HCT116 (cell line): Measurements from ENCODE around the gene BRPF3. TPM values are rescaled to one million over a fixed set of nuclear protein-coding genes. Genes with fewer than 3 reads are reported as not detected.

Experiments used
- ATAC-seq: fragments of 200-7000 bp; cut with Tn5 transposase; 2 replicates; pipeline ENCODE4 v1.9.1; 2020; ENCODE audit warnings: mild to moderate bottlenecking, moderate library complexity
- BruUV-seq: library from RNA; stranded (reverse); fragments of 400-500 nt; replicated peaks from 2 replicates; lab custom pipeline; 2021; lab: Mats Ljungman, UMichigan
- CTCF ChIA-PET: fragments of 300-600 bp; sonication (Branson Sonifier 250); formaldehyde crosslinking; loops from one replicate; lab custom pipeline; 2021; ENCODE audit warnings: antibody characterized with exemption; lab: Charles Lee
- POLR2A ChIA-PET: fragments of 300-600, 350-600 bp; sonication (Branson Sonifier 250); formaldehyde crosslinking; loops from one replicate; lab custom pipeline; 2021; ENCODE audit warnings: antibody characterized with exemption; lab: Charles Lee
- RAD21 ChIA-PET, 2 experiments: fragments of 300-600 bp; sonication (Branson Sonifier 250); formaldehyde crosslinking; loops; one replicate each; lab custom pipeline; 2023; ENCODE audit warnings: low total read pairs in 2 of 2; ENCODE audit not compliant: uncharacterized antibody in 2 of 2, unreplicated experiment in 2 of 2, low non-redundant PET in 1 of 2; lab: Charles Lee
- DNase-seq: peaks from one replicate; pipeline ENCODE4 v3.0.0-alpha.2; 2010; ENCODE audit warnings: low read depth, low spot score
- H2AFZ ChIP-seq: fragments of 200-600 bp; shearing (Covaris generic), sonication (generic); 2 replicates; pipeline ENCODE4 v1.6.1; 2017; ENCODE audit warnings: low read depth, mixed run types, mixed read lengths, antibody characterized with exemption, low read length; ENCODE audit not compliant: poor library complexity, severe bottlenecking
- H3K27ac ChIP-seq: 2 replicates; pipeline ENCODE4 v1.5.1; 2012; ENCODE audit warnings: low read depth, low read length
- H3K27me3 ChIP-seq: fragments of 200-600 bp; sonication (generic); 2 replicates; pipeline ENCODE4 v1.6.1; 2016; ENCODE audit warnings: mixed run types, low read length, mixed read lengths; ENCODE audit not compliant: insufficient read depth
- H3K36me3 ChIP-seq, 2 experiments: fragments of 200-500 bp in 1 of 2; fragments of 200-600 bp in 1 of 2; sonication (Bioruptor generic) in 1 of 2; sonication (generic) in 1 of 2; 2 replicates each; pipeline versions ENCODE4 v1.5.1 to v1.6.1; 2014 to 2016; ENCODE audit warnings: low read length in 2 of 2, inconsistent platforms in 1 of 2, mixed read lengths in 1 of 2, mixed run types in 1 of 2; ENCODE audit not compliant: insufficient read depth in 2 of 2, control insufficient read depth in 1 of 2
- H3K4me1 ChIP-seq, 2 experiments: fragments of 200-600 bp in 1 of 2; sonication (generic) in 1 of 2; 2 replicates each; pipeline versions ENCODE4 v1.5.1 to v1.6.1; 2012 to 2017; ENCODE audit warnings: low read length in 2 of 2, inconsistent platforms in 1 of 2, mild to moderate bottlenecking in 1 of 2, mixed read lengths in 1 of 2, mixed run types in 1 of 2, moderate library complexity in 1 of 2; ENCODE audit not compliant: insufficient read depth in 2 of 2, control insufficient read depth in 1 of 2
- H3K4me2 ChIP-seq: fragments of 200-600 bp; sonication (generic); 2 replicates; pipeline ENCODE4 v1.6.1; 2017; ENCODE audit warnings: mixed run types, low read length, mixed read lengths
- H3K4me3 ChIP-seq, 2 experiments: fragments of 200-600 bp in 1 of 2; sonication (generic) in 1 of 2; replicated peaks in 1 of 2; 2 replicates each; pipeline ENCODE4 v1.5.1; 2011 to 2016; ENCODE audit warnings: low read length in 2 of 2, control low read depth in 1 of 2, low read depth in 1 of 2, mild to moderate bottlenecking in 1 of 2, mixed read lengths in 1 of 2, mixed run types in 1 of 2
- H3K79me2 ChIP-seq: fragments of 200-600 bp; sonication (generic); 2 replicates; pipeline ENCODE4 v1.6.1; 2017; ENCODE audit warnings: mild to moderate bottlenecking, mixed run types, low read length, moderate library complexity, mixed read lengths; ENCODE audit not compliant: insufficient read depth
- H3K9ac ChIP-seq: fragments of 200-600 bp; sonication (generic); 2 replicates; pipeline ENCODE4 v1.6.1; 2016; ENCODE audit warnings: low read length, mixed read lengths
- H3K9me2 ChIP-seq: fragments of 200-600 bp; sonication (generic), shearing (Covaris generic); 2 replicates; pipeline ENCODE4 v1.6.1; 2017; ENCODE audit warnings: mixed run types, mild to moderate bottlenecking, moderate library complexity; ENCODE audit not compliant: insufficient read depth
- H3K9me3 ChIP-seq, 2 experiments: fragments of 200-500 bp in 1 of 2; fragments of 200-600 bp in 1 of 2; sonication (Bioruptor generic) in 1 of 2; sonication (generic) in 1 of 2; 2 replicates each; pipeline ENCODE4 v1.6.1; 2014 to 2017; ENCODE audit warnings: low read length in 2 of 2, mixed read lengths in 2 of 2, inconsistent platforms in 1 of 2, low read depth in 1 of 2, mild to moderate bottlenecking in 1 of 2, mixed run types in 1 of 2, moderate library complexity in 1 of 2; ENCODE audit not compliant: control insufficient read depth in 1 of 2, insufficient read depth in 1 of 2
- H4K20me1 ChIP-seq: fragments of 200-600 bp; sonication (generic), shearing (Covaris generic); 2 replicates; pipeline ENCODE4 v1.6.1; 2017; ENCODE audit warnings: mixed run types, mild to moderate bottlenecking, moderate library complexity; ENCODE audit not compliant: insufficient read depth
- CEBPB ChIP-seq: IDR thresholded peaks from 2 replicates; pipeline ENCODE4 v1.6.1; 2012; ENCODE audit warnings: low read depth
- ELF1 ChIP-seq: IDR thresholded peaks from 2 replicates; pipeline ENCODE4 v1.6.1; 2012; ENCODE audit warnings: low read depth, borderline replicate concordance
- EZH2phosphoT487 ChIP-seq: fragments of 200-600 bp; IDR thresholded peaks from 2 replicates; pipeline ENCODE4 v1.6.1; 2018; ENCODE audit warnings: antibody characterized with exemption, borderline replicate concordance
- FOSL1 ChIP-seq: IDR thresholded peaks from 2 replicates; pipeline ENCODE4 v1.6.1; 2012; ENCODE audit warnings: low read depth
- JUND ChIP-seq: IDR thresholded peaks from 2 replicates; pipeline ENCODE4 v1.6.1; 2012
- RAD21 ChIP-seq: IDR thresholded peaks from 2 replicates; pipeline ENCODE4 v1.6.1; 2012; ENCODE audit warnings: low read depth, mild to moderate bottlenecking
- SRF ChIP-seq: IDR thresholded peaks from 2 replicates; pipeline ENCODE4 v1.6.1; 2012; ENCODE audit warnings: low read depth
- TCF7L2 ChIP-seq: IDR thresholded peaks from 2 replicates; pipeline ENCODE4 v1.7.0; 2011; ENCODE audit warnings: borderline replicate concordance, inconsistent platforms; ENCODE audit not compliant: insufficient read depth, insufficient read length; ENCODE audit errors: extremely low read depth
- YY1 ChIP-seq: IDR thresholded peaks from 2 replicates; pipeline ENCODE4 v1.6.1; 2011; ENCODE audit warnings: low read length, low read depth, moderate library complexity, mild to moderate bottlenecking; ENCODE audit not compliant: insufficient replicate concordance; ENCODE audit errors: extremely low read depth
- intact Hi-C: fragments of 100-400 bp; cut with micrococcal nuclease; formaldehyde crosslinking; loops from 2 replicates; pipeline ENCODE4 v1.10.0; 2022
- total RNA-seq: library from RNA; stranded (reverse); gene quantifications from one replicate; pipeline ENCODE4 v1.2.1, GENCODE V29; 2021; ENCODE audit not compliant: unreplicated experiment
- TF ChIP-seq, protein P1 (sequence below): IDR thresholded peaks from 2 replicates; pipeline ENCODE4 v1.6.1; 2011; ENCODE audit warnings: mild to moderate bottlenecking, low read length, moderate library complexity; ENCODE audit not compliant: insufficient replicate concordance; ENCODE audit errors: extremely low read depth

The BRPF3 gene
- total RNA-seq, 1 experiment from 2014 or later: 20.3 TPM

DNA sequence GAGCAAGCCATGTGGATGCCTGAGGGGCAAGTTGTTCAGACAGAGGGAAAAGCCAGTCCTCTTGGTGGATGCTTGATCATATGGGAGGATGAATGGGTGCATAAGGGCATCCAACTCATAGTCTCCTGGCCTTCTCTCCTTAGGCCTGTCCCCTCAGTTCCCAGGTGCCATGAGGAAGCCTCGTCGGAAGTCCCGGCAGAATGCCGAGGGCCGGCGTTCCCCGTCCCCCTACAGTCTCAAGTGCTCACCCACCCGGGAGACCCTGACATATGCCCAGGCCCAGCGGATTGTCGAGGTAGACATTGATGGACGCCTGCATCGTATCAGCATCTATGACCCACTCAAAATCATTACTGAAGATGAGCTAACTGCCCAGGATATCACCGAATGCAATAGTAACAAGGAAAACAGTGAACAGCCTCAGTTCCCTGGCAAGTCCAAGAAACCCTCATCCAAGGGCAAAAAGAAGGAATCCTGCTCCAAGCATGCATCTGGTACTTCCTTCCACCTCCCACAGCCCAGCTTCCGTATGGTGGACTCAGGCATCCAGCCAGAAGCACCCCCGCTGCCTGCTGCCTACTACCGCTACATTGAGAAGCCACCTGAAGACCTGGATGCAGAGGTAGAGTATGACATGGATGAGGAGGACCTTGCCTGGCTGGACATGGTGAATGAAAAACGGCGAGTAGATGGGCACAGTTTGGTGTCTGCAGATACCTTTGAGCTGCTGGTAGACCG is 3.8 kb downstream of the BRPF3 start:
- Histone ChIP-seq H3K9me2 (no peaks in the 10 kb centered on the region), H3K4me2 (no peak overlapping the region), H4K20me1 (no peaks in the 10 kb centered on the region), H3K36me3 (peaks cover 17 to 28% of the 10 kb centered on the region in 2 experiments; a peak in 3 of 4 replicates), H2AFZ (no peak overlapping the region), H3K9me3 (no peaks in the 10 kb centered on the region), H3K4me1 (peaks cover 5 to 17% of the 10 kb centered on the region in 2 experiments; a peak in 3 of 4 replicates), H3K79me2 (peaks cover 37% of the 10 kb centered on the region), H3K9ac (no peak overlapping the region), H3K27me3 (no peaks in the 10 kb centered on the region), H3K27ac (no peak overlapping the region), H3K4me3 (no peak overlapping the region)
- BruUV-seq: no TSS peak
- RAD21 ChIA-PET: no interaction called here
- CTCF ChIA-PET: no interaction called here
- ATAC-seq (no peak), DNase-seq (no peak)
- POLR2A ChIA-PET: no interaction called here
- TF ChIP-seq ELF1 (no peak), CEBPB (no peak), JUND (no peak), RAD21 (no peak), YY1 (no peak), EZH2phosphoT487 (no peak), TCF7L2 (no peak), SRF (no peak), FOSL1 (no peak)
- TF ChIP-seq, protein P1, sequence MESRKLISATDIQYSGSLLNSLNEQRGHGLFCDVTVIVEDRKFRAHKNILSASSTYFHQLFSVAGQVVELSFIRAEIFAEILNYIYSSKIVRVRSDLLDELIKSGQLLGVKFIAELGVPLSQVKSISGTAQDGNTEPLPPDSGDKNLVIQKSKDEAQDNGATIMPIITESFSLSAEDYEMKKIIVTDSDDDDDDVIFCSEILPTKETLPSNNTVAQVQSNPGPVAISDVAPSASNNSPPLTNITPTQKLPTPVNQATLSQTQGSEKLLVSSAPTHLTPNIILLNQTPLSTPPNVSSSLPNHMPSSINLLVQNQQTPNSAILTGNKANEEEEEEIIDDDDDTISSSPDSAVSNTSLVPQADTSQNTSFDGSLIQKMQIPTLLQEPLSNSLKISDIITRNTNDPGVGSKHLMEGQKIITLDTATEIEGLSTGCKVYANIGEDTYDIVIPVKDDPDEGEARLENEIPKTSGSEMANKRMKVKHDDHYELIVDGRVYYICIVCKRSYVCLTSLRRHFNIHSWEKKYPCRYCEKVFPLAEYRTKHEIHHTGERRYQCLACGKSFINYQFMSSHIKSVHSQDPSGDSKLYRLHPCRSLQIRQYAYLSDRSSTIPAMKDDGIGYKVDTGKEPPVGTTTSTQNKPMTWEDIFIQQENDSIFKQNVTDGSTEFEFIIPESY: no peak
- intact Hi-C loops: no loop called here
